GM23338 (cell line): ENCODE measurements around the gene DNAJC17. TPM values are rescaled to one million over a fixed set of nuclear protein-coding genes. Genes with fewer than 3 reads are reported as not detected.

Source experiments
- ATAC-seq: fragments of 200-7000 bp; cut with Tn5 transposase; 3 replicates; pipeline ENCODE4 v1.9.1; 2020
- DNase-seq: peaks from one replicate; pipeline ENCODE4 v3.0.0-alpha.2; 2015; ENCODE audit warnings: low spot score
- H2AFZ ChIP-seq: fragments of 200-600 bp; sonication (generic); 2 replicates; pipeline ENCODE4 v1.8.0; 2016; ENCODE audit warnings: antibody characterized with exemption, mild to moderate bottlenecking, moderate library complexity
- H3F3A ChIP-seq: fragments of 200-600 bp; sonication (generic); replicated peaks from 2 replicates; pipeline ENCODE4 v1.8.0; 2017; ENCODE audit warnings: antibody characterized with exemption, mixed run types, low read depth
- H3K27ac ChIP-seq: fragments of 200-600 bp; sonication (generic); 2 replicates; pipeline ENCODE4 v1.6.1; 2016; ENCODE audit warnings: low read depth
- H3K27me3 ChIP-seq: fragments of 200-600 bp; sonication (generic); 2 replicates; pipeline ENCODE4 v1.8.0; 2016; ENCODE audit warnings: mild to moderate bottlenecking, mixed run types, moderate library complexity; ENCODE audit not compliant: insufficient read depth
- H3K36me3 ChIP-seq: fragments of 200-600 bp; sonication (generic); 2 replicates; pipeline ENCODE4 v1.8.0; 2016; ENCODE audit warnings: mild to moderate bottlenecking; ENCODE audit not compliant: insufficient read depth
- H3K4me1 ChIP-seq: fragments of 200-600 bp; sonication (generic); 2 replicates; pipeline ENCODE4 v1.8.0; 2016; ENCODE audit warnings: mild to moderate bottlenecking, moderate library complexity; ENCODE audit not compliant: insufficient read depth
- H3K4me2 ChIP-seq: fragments of 200-600 bp; sonication (generic); 2 replicates; pipeline ENCODE4 v1.7.1; 2017; ENCODE audit warnings: mixed run types
- H3K4me3 ChIP-seq: fragments of 200-600 bp; sonication (generic); 2 replicates; pipeline ENCODE4 v1.6.1; 2016; ENCODE audit warnings: mixed run types
- H3K79me2 ChIP-seq: fragments of 200-600 bp; sonication (generic); replicated peaks from 2 replicates; pipeline ENCODE4 v1.8.0; 2017; ENCODE audit warnings: mild to moderate bottlenecking; ENCODE audit not compliant: insufficient read depth
- H3K9me2 ChIP-seq: fragments of 200-600 bp; sonication (generic); 2 replicates; pipeline ENCODE4 v1.8.0; 2017; ENCODE audit not compliant: insufficient read depth
- H4K20me1 ChIP-seq: fragments of 200-600 bp; sonication (generic); replicated peaks from 2 replicates; pipeline ENCODE4 v1.8.0; 2017; ENCODE audit warnings: mild to moderate bottlenecking; ENCODE audit not compliant: insufficient read depth
- H3K27ac Mint-ChIP-seq: 2 replicates; pipeline ENCODE4 v1.8.0; 2020; ENCODE audit warnings: inconsistent platforms, mild to moderate bottlenecking, moderate library complexity, mixed read lengths
- H3K27me3 Mint-ChIP-seq: 3 replicates; pipeline ENCODE4 v1.8.0; 2022; ENCODE audit warnings: low read depth, mild to moderate bottlenecking, moderate library complexity, mixed read lengths, inconsistent platforms; ENCODE audit not compliant: insufficient read depth, poor library complexity
- H3K36me3 Mint-ChIP-seq: 3 replicates; pipeline ENCODE4 v1.8.0; 2021; ENCODE audit warnings: low read depth, mild to moderate bottlenecking, inconsistent platforms, moderate library complexity, mixed read lengths
- H3K4me1 Mint-ChIP-seq: 3 replicates; pipeline ENCODE4 v1.8.0; 2020; ENCODE audit warnings: mild to moderate bottlenecking, inconsistent platforms, mixed read lengths
- H3K4me3 Mint-ChIP-seq: 3 replicates; pipeline ENCODE4 v1.8.0; 2021; ENCODE audit warnings: moderate library complexity, mild to moderate bottlenecking, inconsistent platforms, mixed read lengths
- H3K9me3 Mint-ChIP-seq: 3 replicates; pipeline ENCODE4 v1.8.0; 2020; ENCODE audit warnings: moderate library complexity, mild to moderate bottlenecking, inconsistent platforms, mixed read lengths
- CREB1 ChIP-seq: fragments of 250-450 bp; sonication (Bioruptor Pico); IDR thresholded peaks from 2 replicates; pipeline ENCODE4 v1.5.0; 2020; ENCODE audit warnings: low read depth, mild to moderate bottlenecking, moderate library complexity
- EZH2 ChIP-seq: fragments of 200-600 bp; sonication (generic); IDR thresholded peaks from one replicate; pipeline ENCODE4 v1.8.0; 2017; ENCODE audit warnings: antibody characterized with exemption, mild to moderate bottlenecking, low read depth; ENCODE audit not compliant: unreplicated experiment
- EZH2phosphoT487 ChIP-seq: fragments of 200-600 bp; sonication (generic); IDR thresholded peaks from one replicate; pipeline ENCODE4 v1.8.1; 2018; ENCODE audit warnings: antibody characterized with exemption; ENCODE audit not compliant: unreplicated experiment
- JUNB ChIP-seq: IDR thresholded peaks from one replicate; pipeline ENCODE4 v1.6.1; 2016; ENCODE audit warnings: antibody characterized with exemption; ENCODE audit not compliant: unreplicated experiment
- POLR2AphosphoS5 ChIP-seq: IDR thresholded peaks from 2 replicates; pipeline ENCODE4 v1.6.1; 2016; ENCODE audit warnings: antibody characterized with exemption, low read depth
- ZNF114 ChIP-seq: fragments of 250-450 bp; sonication (Bioruptor Pico); IDR thresholded peaks from 2 replicates; pipeline ENCODE4 v1.5.0; 2020; ENCODE audit warnings: mild to moderate bottlenecking, moderate library complexity
- ZNF331 ChIP-seq: fragments of 250-450 bp; sonication (Bioruptor Pico); IDR thresholded peaks from 2 replicates; pipeline ENCODE4 v1.5.0; 2020; ENCODE audit warnings: low read depth, mild to moderate bottlenecking, moderate library complexity
- polyA plus RNA-seq: library from polyadenylated mRNA; unstranded; fragments of >200 nt; fragmentation: Nextera tagmentation; extraction: Ambion mirVana; gene quantifications from 2 replicates; pipeline ENCODE4 v1.2.1, GENCODE V29; 2016
- total RNA-seq: library from RNA; depleted of rRNA; stranded (reverse); fragments of >200 nt; shearing (Covaris generic); gene quantifications from 2 replicates; pipeline ENCODE4 v1.2.3, GENCODE V29; 2014
- TF ChIP-seq, protein P1 (sequence below), 2 experiments: fragments of 200-600 bp in 1 of 2; sonication (generic) in 1 of 2; conservative IDR thresholded peaks; 2 replicates each; pipeline versions ENCODE4 v1.5.1 to v1.6.1; 2016 to 2017; ENCODE audit warnings: antibody characterized with exemption in 2 of 2, low read depth in 2 of 2, mild to moderate bottlenecking in 2 of 2, moderate library complexity in 1 of 2
- TF ChIP-seq, protein P2 (sequence below): IDR thresholded peaks from 2 replicates; pipeline ENCODE4 v1.6.1; 2016; ENCODE audit warnings: antibody characterized with exemption

DNAJC17 gene
- total and polyA plus RNA-seq, 2 experiments from 2014 or later = 23.0 to 77.6 TPM

DNA sequence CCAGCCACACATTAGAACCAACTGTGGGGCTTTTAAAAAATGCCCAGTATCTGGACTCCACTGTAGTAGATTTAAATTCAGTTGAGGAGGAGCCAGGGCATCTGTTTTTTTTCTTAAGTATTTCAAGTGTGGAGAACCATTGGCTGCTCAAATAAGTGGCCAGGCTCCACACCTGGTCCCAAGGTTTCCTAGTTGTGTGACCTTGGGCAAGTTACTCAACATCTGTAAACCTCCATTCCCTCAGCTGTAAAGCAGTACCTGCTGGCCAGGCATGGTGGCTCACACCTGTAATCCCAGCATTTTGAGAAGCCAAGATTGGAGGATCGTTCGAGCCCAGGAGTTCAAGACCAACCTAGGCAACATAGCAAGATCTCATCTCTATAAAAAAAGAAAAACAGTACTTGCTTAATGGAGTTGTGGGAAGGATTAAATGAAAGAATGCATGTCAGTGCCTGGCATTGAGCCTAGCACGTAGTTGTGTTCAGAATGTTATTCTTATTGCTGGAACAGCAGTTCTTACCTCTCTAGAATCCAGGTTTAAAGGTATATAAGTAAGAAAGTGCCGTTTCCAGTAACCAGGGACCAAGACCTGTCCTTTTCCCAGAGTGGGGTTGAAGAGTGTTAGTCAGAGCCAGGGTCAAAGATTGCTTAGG is 19.3 kb upstream of the DNAJC17 start (continued):
- no peak for TF ChIP-seq EZH2phosphoT487

DNA sequence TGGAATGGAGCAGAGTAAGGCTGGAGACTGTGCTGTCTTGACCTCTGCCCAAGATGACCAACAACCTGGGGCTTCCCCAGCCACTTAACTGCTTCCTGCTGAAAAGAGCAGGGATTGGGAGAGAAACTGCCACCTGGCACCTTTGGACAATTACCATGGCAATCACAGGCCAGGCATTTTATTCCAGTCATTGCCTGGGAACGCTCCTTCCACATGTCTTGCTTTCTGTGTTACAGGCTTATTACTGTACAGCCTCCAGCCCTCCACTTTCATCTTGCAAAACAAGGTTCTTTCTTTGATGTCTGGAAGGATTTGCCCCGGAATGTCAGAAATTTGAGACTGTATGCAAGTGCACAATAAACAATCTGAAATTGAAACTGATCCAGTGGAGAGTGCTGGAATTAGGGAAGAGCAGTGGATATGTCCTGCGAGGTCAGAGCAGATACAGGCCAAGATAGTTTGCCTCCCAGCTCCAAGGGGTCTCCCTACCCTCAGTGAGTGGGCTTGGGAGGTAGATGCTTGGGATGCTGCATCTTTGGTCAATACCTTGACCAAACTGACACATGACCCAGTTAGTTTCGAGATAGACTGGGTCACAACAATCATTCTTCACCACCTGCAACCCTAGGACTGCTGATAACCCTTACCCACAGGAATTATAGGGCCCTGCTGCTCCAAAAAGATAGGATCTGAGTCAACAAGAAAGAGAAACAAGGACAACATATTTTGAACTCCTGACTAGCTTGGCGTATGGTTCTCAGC is 18.6 kb upstream of the DNAJC17 start:
- Histone ChIP-seq H3K4me2 (no peak overlapping the region), H3K27me3 (no peaks in the 10 kb centered on the region), H4K20me1 (no peaks in the 10 kb centered on the region), H3K4me1 (no peaks in the 10 kb centered on the region), H3K4me3 (no peak overlapping the region), H3K9me2 (no peaks in the 10 kb centered on the region), H3K36me3 (no peaks in the 10 kb centered on the region), H3K27ac (no peak overlapping the region), H3K79me2 (no peaks in the 10 kb centered on the region), H2AFZ (no peak overlapping the region), H3F3A (no peaks in the 10 kb centered on the region)
- no peaks in the 10 kb centered on the region for H3K36me3 Mint-ChIP-seq
- peaks cover 2% of the 10 kb centered on the region; the same call in 1 of the 3 replicates for H3K4me1 Mint-ChIP-seq
- no peak for DNase-seq
- no peak for ATAC-seq
- peaks cover 4% of the 10 kb centered on the region for H3K27me3 Mint-ChIP-seq
- H3K9me3 Mint-ChIP-seq = no peaks in the 10 kb centered on the region
- H3K4me3 Mint-ChIP-seq = no peak overlapping the region
- no peak overlapping the region for H3K27ac Mint-ChIP-seq
- no peak for TF ChIP-seq EZH2
- TF ChIP-seq, protein P1, sequence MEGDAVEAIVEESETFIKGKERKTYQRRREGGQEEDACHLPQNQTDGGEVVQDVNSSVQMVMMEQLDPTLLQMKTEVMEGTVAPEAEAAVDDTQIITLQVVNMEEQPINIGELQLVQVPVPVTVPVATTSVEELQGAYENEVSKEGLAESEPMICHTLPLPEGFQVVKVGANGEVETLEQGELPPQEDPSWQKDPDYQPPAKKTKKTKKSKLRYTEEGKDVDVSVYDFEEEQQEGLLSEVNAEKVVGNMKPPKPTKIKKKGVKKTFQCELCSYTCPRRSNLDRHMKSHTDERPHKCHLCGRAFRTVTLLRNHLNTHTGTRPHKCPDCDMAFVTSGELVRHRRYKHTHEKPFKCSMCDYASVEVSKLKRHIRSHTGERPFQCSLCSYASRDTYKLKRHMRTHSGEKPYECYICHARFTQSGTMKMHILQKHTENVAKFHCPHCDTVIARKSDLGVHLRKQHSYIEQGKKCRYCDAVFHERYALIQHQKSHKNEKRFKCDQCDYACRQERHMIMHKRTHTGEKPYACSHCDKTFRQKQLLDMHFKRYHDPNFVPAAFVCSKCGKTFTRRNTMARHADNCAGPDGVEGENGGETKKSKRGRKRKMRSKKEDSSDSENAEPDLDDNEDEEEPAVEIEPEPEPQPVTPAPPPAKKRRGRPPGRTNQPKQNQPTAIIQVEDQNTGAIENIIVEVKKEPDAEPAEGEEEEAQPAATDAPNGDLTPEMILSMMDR (conservative IDR thresholded peaks at IDR 0.05; ENCODE audit: low read depth in 2 of 2) = no peak

DNA sequence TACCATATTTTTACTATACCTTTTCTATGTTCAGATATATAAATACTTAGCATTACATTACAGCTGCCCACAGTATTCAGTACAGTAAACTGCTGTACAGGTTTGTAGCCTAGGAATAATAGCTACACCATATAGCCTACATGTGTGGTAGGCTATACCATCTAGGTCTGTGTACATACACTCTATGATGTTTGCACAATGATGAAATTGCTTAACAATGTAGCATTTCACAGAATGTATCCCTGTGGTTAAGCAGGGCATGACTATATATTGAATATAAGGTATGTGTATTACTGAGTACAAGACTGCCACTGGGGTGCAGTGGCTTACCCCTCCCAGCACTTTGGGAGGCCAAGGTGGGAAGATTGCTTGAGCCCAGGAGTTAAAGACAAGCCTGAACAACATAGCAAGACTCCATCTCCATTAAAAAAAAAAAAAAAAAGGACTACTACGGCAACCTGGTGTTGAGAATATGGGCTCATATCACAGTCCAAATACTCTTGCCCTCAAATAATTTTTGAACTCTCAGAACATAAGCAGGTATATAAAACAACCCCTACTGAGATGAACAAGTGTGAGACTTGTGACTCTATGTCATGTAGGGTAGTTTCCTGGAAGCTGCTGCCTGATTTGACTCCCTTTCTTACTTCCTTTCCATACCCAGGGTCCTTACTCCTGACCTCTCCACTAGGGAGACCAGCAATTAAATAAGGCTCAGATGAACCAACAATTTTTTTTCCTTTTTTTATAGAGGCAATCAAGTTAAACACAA is 16.5 kb upstream of the DNAJC17 start:
- Mint-ChIP-seq H3K27ac (no peak overlapping the region), H3K9me3 (no peaks in the 10 kb centered on the region), H3K4me1 (no peaks in the 10 kb centered on the region), H3K27me3 (peaks cover 7% of the 10 kb centered on the region), H3K36me3 (no peaks in the 10 kb centered on the region), H3K4me3 (no peak overlapping the region)
- Histone ChIP-seq H3K36me3 (no peaks in the 10 kb centered on the region), H3F3A (no peaks in the 10 kb centered on the region), H3K27ac (no peak overlapping the region), H3K4me1 (no peaks in the 10 kb centered on the region), H3K4me2 (no peak overlapping the region), H3K9me2 (no peaks in the 10 kb centered on the region), H4K20me1 (no peaks in the 10 kb centered on the region), H3K27me3 (no peaks in the 10 kb centered on the region), H2AFZ (no peak overlapping the region), H3K79me2 (no peaks in the 10 kb centered on the region), H3K4me3 (no peak overlapping the region)
- DNase-seq = no peak
- TF ChIP-seq JUNB (no peak), ZNF114 (CRISPR knock-in tag) (no peak), EZH2phosphoT487 (no peak), EZH2 (no peak), ZNF331 (CRISPR knock-in tag) (no peak), CREB1 (CRISPR knock-in tag) (no peak), POLR2AphosphoS5 (no peak)
- TF ChIP-seq, protein P2, sequence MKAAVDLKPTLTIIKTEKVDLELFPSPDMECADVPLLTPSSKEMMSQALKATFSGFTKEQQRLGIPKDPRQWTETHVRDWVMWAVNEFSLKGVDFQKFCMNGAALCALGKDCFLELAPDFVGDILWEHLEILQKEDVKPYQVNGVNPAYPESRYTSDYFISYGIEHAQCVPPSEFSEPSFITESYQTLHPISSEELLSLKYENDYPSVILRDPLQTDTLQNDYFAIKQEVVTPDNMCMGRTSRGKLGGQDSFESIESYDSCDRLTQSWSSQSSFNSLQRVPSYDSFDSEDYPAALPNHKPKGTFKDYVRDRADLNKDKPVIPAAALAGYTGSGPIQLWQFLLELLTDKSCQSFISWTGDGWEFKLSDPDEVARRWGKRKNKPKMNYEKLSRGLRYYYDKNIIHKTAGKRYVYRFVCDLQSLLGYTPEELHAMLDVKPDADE = no peak
- no peak for ATAC-seq
